MCF 10A (cell line): ENCODE data around the gene NPTX2. TPM values are rescaled to one million over a fixed set of nuclear protein-coding genes. Genes with fewer than 3 reads are reported as not detected.

Source experiments
- BruUV-seq: library from RNA; stranded (reverse); fragments of 400-500 nt; replicated peaks from 2 replicates; lab custom pipeline; 2021; lab: Mats Ljungman, UMichigan
- CTCF ChIA-PET: fragments of 300-600 bp; sonication (Branson Sonifier 250); formaldehyde crosslinking; extraction: SDS; loops from one replicate; lab custom pipeline; 2021; ENCODE audit warnings: antibody characterized with exemption, inconsistent platforms; lab: Yijun Ruan, JAX
- POLR2A ChIA-PET: fragments of 300-600, 350-650 bp; sonication (Branson Sonifier 250); formaldehyde crosslinking; extraction: SDS; loops from one replicate; lab custom pipeline; 2020; ENCODE audit warnings: antibody characterized with exemption, inconsistent platforms; lab: Yijun Ruan, JAX
- DNase-seq: peaks from one replicate; pipeline ENCODE4 v3.0.0-alpha.2; 2018; ENCODE audit not compliant: unreplicated experiment
- H3K27ac Mint-ChIP-seq: one replicate; pipeline ENCODE4 v1.8.0; 2022; ENCODE audit warnings: mild to moderate bottlenecking, low read depth, mixed read lengths; ENCODE audit not compliant: unreplicated experiment
- H3K27me3 Mint-ChIP-seq: one replicate; pipeline ENCODE4 v1.8.0; 2022; ENCODE audit warnings: mixed read lengths; ENCODE audit not compliant: insufficient read depth, unreplicated experiment
- H3K36me3 Mint-ChIP-seq: one replicate; pipeline ENCODE4 v1.8.0; 2022; ENCODE audit warnings: mild to moderate bottlenecking, moderate library complexity, mixed read lengths; ENCODE audit not compliant: insufficient read depth, unreplicated experiment
- H3K4me1 Mint-ChIP-seq: one replicate; pipeline ENCODE4 v1.8.0; 2022; ENCODE audit warnings: mixed read lengths; ENCODE audit not compliant: insufficient read depth, unreplicated experiment
- H3K4me3 Mint-ChIP-seq: one replicate; pipeline ENCODE4 v1.8.0; 2022; ENCODE audit warnings: mild to moderate bottlenecking, moderate library complexity, mixed read lengths; ENCODE audit not compliant: unreplicated experiment
- H3K9me3 Mint-ChIP-seq: one replicate; pipeline ENCODE4 v1.8.0; 2022; ENCODE audit warnings: mixed read lengths; ENCODE audit not compliant: unreplicated experiment
- intact Hi-C: fragments of 100-400 bp; cut with micrococcal nuclease; formaldehyde crosslinking; loops from 2 replicates; pipeline ENCODE4 v1.14.1; 2022
- total RNA-seq: library from RNA; stranded (reverse); gene quantifications from 2 replicates; pipeline ENCODE4 v1.2.3, GENCODE V29; 2022
- TF ChIP-seq, protein P1 (sequence below): fragments of 200-600 bp; IDR thresholded peaks from one replicate; pipeline ENCODE4 v1.8.0; 2022; ENCODE audit warnings: antibody characterized with exemption, mild to moderate bottlenecking; ENCODE audit not compliant: unreplicated experiment

Gene NPTX2
- total RNA-seq, 1 experiment from 2014 or later, result not detected

- TF ChIP-seq, protein P1, sequence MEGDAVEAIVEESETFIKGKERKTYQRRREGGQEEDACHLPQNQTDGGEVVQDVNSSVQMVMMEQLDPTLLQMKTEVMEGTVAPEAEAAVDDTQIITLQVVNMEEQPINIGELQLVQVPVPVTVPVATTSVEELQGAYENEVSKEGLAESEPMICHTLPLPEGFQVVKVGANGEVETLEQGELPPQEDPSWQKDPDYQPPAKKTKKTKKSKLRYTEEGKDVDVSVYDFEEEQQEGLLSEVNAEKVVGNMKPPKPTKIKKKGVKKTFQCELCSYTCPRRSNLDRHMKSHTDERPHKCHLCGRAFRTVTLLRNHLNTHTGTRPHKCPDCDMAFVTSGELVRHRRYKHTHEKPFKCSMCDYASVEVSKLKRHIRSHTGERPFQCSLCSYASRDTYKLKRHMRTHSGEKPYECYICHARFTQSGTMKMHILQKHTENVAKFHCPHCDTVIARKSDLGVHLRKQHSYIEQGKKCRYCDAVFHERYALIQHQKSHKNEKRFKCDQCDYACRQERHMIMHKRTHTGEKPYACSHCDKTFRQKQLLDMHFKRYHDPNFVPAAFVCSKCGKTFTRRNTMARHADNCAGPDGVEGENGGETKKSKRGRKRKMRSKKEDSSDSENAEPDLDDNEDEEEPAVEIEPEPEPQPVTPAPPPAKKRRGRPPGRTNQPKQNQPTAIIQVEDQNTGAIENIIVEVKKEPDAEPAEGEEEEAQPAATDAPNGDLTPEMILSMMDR, result no peak
- H3K36me3 Mint-ChIP-seq, result no peaks in the 10 kb centered on the region
- no TSS peak for BruUV-seq
- H3K27ac Mint-ChIP-seq, result no peak overlapping the region
- H3K27me3 Mint-ChIP-seq, result no peaks in the 10 kb centered on the region
- DNase-seq, result no peak
- ChIA-PET POLR2A (no interaction called here), CTCF (interaction anchor here (0.6 kb wide), 1 partner anchor 1320 kb away, joined by 4 read pairs; no protein-coding TSS in a partner anchor)
- H3K4me1 Mint-ChIP-seq, result no peaks in the 10 kb centered on the region
- H3K9me3 Mint-ChIP-seq, result no peaks in the 10 kb centered on the region
- intact Hi-C loops, result no loop called here
- no peak overlapping the region for H3K4me3 Mint-ChIP-seq
Observed at GRCh38 chr7:98669329-98670000, 52.4 kb downstream of the NPTX2 start.

DNA sequence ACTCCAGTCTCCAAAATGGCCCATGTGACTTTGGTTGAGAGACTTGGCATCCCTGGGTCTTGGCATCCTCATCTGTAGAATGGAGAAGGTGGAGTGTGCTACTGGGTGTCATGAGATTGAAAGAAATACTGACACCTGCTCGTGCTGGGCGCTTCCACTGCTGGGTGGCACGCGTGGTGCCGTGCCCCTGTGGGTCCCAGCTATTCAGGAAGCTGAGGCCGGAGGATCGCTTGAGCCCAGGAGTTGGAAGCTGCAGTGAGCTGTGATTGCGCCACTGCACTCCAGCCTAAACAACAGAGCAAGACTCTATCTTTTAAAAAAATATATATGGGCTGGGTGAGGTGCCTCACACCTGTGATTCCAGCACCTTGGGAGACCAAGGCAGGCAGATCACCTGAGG lies 53.1 kb downstream of the NPTX2 start:
- intact Hi-C loops, result no loop called here
- Mint-ChIP-seq H3K36me3 (no peaks in the 10 kb centered on the region), H3K4me3 (no peak overlapping the region), H3K27me3 (no peaks in the 10 kb centered on the region), H3K9me3 (no peaks in the 10 kb centered on the region), H3K4me1 (no peaks in the 10 kb centered on the region), H3K27ac (no peak overlapping the region)
- CTCF ChIA-PET, result no interaction called here
- POLR2A ChIA-PET, result no interaction called here
- TF ChIP-seq, protein P1, result no peak
- BruUV-seq, result no TSS peak
- DNase-seq, result no peak

DNA sequence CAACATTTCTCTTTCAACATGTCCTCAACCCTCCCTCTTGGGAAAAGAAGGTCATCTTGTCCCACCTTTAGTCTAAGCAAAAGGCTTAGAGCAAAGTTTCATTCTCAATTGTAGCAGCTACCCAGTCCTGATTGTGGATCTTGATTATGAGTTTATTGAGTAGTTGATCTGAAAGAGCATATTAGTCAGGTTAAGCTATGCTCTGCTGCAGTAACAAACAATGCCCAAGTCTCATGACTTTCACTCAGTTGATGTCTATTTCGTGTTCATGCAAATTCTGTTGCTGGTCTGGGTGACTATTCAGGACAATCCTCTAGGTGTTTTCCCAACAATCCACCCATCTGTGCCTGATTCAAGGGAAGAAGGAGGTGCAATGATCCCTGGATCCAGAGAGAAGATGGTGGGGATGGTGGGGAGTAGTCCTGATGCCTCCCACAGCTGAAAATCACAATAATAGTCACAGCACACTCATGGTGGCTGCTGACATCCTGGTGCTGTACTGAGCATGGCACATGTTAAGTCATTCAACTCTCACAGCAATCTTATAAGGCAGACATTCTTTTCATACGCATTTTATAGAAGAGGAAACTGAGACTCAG lies 54.7 kb downstream of the NPTX2 start:
- Mint-ChIP-seq H3K4me1 (no peaks in the 10 kb centered on the region), H3K27me3 (no peaks in the 10 kb centered on the region), H3K9me3 (no peaks in the 10 kb centered on the region), H3K36me3 (no peaks in the 10 kb centered on the region), H3K27ac (no peak overlapping the region), H3K4me3 (no peak overlapping the region)
- CTCF ChIA-PET, result no interaction called here
- TF ChIP-seq, protein P1, result no peak
- intact Hi-C loops, result no loop called here
- POLR2A ChIA-PET, result no interaction called here
- DNase-seq, result no peak
- BruUV-seq, result no TSS peak

- Mint-ChIP-seq H3K27me3 (no peaks in the 10 kb centered on the region), H3K9me3 (no peaks in the 10 kb centered on the region), H3K4me1 (no peaks in the 10 kb centered on the region), H3K36me3 (no peaks in the 10 kb centered on the region), H3K27ac (no peak overlapping the region), H3K4me3 (no peak overlapping the region)
- POLR2A ChIA-PET, result no interaction called here
- peak; percentile 39 for DNase-seq
- no TSS peak for BruUV-seq
- CTCF ChIA-PET, result interaction anchor here (0.6 to 0.7 kb wide), 3 partner anchors 71 to 167 kb away, joined by 3 to 4 read pairs (median 3); no protein-coding TSS in a partner anchor
- intact Hi-C loops, result no loop called here
- TF ChIP-seq, protein P1, result no peak
Observed at GRCh38 chr7:98674461-98674860, 57.4 kb downstream of the NPTX2 start.
